Neutrophil (primary cell): ENCODE results near the gene ARHGEF5.

Experiments
- H3K27ac ChIP-seq: fragments of 200-600 bp; sonication (generic); 2 replicates; pipeline ENCODE4 v1.5.1; 2016; ENCODE audit warnings: mild to moderate bottlenecking, moderate library complexity
- H3K27me3 ChIP-seq: fragments of 200-600 bp; sonication (generic); 2 replicates; pipeline ENCODE4 v1.6.0; 2016; ENCODE audit warnings: mild to moderate bottlenecking
- H3K36me3 ChIP-seq: fragments of 200-600 bp; sonication (generic); 2 replicates; pipeline ENCODE4 v1.5.1; 2017
- H3K4me1 ChIP-seq, 2 experiments: fragments of 200-600 bp in 1 of 2; sonication (generic) in 1 of 2; 1 replicate in 1 of 2; 2 replicates in 1 of 2; pipeline versions ENCODE4 v1.5.1 to v1.6.1; 2013 to 2016; ENCODE audit warnings: low read depth in 1 of 2, low read length in 1 of 2, mild to moderate bottlenecking in 1 of 2, moderate library complexity in 1 of 2; ENCODE audit not compliant: control insufficient read depth in 1 of 2, insufficient read depth in 1 of 2
- H3K4me3 ChIP-seq, 2 experiments: fragments of 200-600 bp in 1 of 2; sonication (generic) in 1 of 2; 1 replicate in 1 of 2; 2 replicates in 1 of 2; pipeline ENCODE4 v1.5.1; 2013 to 2016; ENCODE audit warnings: low read depth in 1 of 2, low read length in 1 of 2, mild to moderate bottlenecking in 1 of 2, moderate library complexity in 1 of 2
- H3K9me3 ChIP-seq: fragments of 200-600 bp; sonication (generic); 2 replicates; pipeline ENCODE4 v1.5.1; 2016
- CTCF ChIP-seq: fragments of 200-600 bp; sonication (generic); IDR thresholded peaks from 2 replicates; pipeline ENCODE4 v1.5.1; 2016; ENCODE audit warnings: antibody characterized with exemption

ARHGEF5 gene

GRCh38 chr7:144391823-144392255, 36.6 kb downstream of the ARHGEF5 start:
- Histone ChIP-seq H3K4me1 (no peaks in the 10 kb centered on the region), H3K4me3 (no peak overlapping the region), H3K9me3 (no peaks in the 10 kb centered on the region), H3K27ac (no peak overlapping the region), H3K36me3 (no peaks in the 10 kb centered on the region), H3K27me3 (peaks cover 10% of the 10 kb centered on the region)
- no peak for TF ChIP-seq CTCF

GRCh38 chr7:144397086-144397485, 41.9 kb downstream of the ARHGEF5 start:
- Histone ChIP-seq H3K27ac (no peak overlapping the region), H3K27me3 (peaks cover 25% of the 10 kb centered on the region), H3K9me3 (no peaks in the 10 kb centered on the region), H3K36me3 (no peaks in the 10 kb centered on the region), H3K4me1 (no peaks in the 10 kb centered on the region), H3K4me3 (no peak overlapping the region)
- no peak for TF ChIP-seq CTCF

GRCh38 chr7:144398291-144398690, 43.1 kb downstream of the ARHGEF5 start:
- no peak overlapping the region for H3K27ac ChIP-seq
- H3K36me3 ChIP-seq: no peaks in the 10 kb centered on the region
- no peak overlapping the region for H3K4me3 ChIP-seq
- peaks cover 21% of the 10 kb centered on the region for H3K27me3 ChIP-seq
- H3K4me1 ChIP-seq: no peaks in the 10 kb centered on the region
- TF ChIP-seq CTCF: no peak
- H3K9me3 ChIP-seq: no peaks in the 10 kb centered on the region

- Histone ChIP-seq H3K4me1 (no peaks in the 10 kb centered on the region), H3K36me3 (no peaks in the 10 kb centered on the region), H3K4me3 (no peak overlapping the region), H3K9me3 (no peaks in the 10 kb centered on the region), H3K27me3 (peaks cover 15% of the 10 kb centered on the region), H3K27ac (no peak overlapping the region)
- TF ChIP-seq CTCF: no peak
Observed at GRCh38 chr7:144398911-144399310, 43.7 kb downstream of the ARHGEF5 start.

GRCh38 chr7:144399946-144400345, 44.7 kb downstream of the ARHGEF5 start:
- H3K9me3 ChIP-seq: no peaks in the 10 kb centered on the region
- H3K4me1 ChIP-seq: no peaks in the 10 kb centered on the region
- no peaks in the 10 kb centered on the region for H3K36me3 ChIP-seq
- no peak overlapping the region for H3K4me3 ChIP-seq
- no peak overlapping the region for H3K27ac ChIP-seq
- no peak for TF ChIP-seq CTCF
- H3K27me3 ChIP-seq: peaks cover 14% of the 10 kb centered on the region

GRCh38 chr7:144401490-144401889, 46.3 kb downstream of the ARHGEF5 start:
- peaks cover 26% of the 10 kb centered on the region for H3K27me3 ChIP-seq
- no peaks in the 10 kb centered on the region for H3K9me3 ChIP-seq
- H3K4me3 ChIP-seq: no peak overlapping the region
- no peak for TF ChIP-seq CTCF
- no peak overlapping the region for H3K27ac ChIP-seq
- H3K4me1 ChIP-seq: no peaks in the 10 kb centered on the region
- no peaks in the 10 kb centered on the region for H3K36me3 ChIP-seq
